ENCODE data around the gene LSM14A.

LSM14A gene

DNA sequence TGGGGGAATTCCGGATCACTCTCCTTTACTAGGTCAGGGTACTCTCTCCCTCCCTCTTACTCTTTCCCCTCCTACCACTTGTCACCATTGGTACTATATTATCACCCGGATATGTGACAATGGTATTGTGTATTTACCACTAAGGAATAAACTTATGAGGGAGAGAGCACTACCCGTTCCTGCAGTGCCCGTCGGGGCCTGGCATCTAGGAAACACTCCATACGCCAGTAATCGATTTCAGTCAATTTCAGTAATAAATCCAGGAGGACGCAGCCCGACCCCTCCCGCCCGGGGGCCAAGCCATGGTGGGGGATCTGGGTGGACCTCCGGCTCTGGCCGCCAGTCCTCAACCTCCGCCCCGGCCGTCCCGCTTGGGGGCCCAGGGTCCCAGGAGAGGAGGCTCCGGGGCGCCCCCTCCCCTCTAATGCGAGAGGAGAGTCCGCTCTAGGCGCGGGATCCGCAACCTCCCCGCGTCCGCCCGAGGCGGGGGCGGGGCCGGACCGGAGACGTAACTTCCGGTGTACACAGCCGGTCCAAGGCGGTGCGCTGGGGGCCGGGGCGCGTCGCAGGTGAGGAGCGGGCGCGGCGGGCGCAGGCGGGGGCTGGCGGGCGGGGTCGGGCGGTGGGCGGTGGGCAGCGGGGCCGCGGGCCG, 81.9 kb downstream of the LSM14A start, which contains the start of gene GARRE1:
Gene GARRE1 (plus strand): TSS at position 509 of the 652 bp plus-strand sequence. CDS start 45,920 bp downstream, outside the sequence.
- peak within 1 kb of the TSS; percentile 66 for H3K4me3 ChIP-seq (ENCODE audit: low read depth, low read length)
- TF ChIP-seq, protein P1, sequence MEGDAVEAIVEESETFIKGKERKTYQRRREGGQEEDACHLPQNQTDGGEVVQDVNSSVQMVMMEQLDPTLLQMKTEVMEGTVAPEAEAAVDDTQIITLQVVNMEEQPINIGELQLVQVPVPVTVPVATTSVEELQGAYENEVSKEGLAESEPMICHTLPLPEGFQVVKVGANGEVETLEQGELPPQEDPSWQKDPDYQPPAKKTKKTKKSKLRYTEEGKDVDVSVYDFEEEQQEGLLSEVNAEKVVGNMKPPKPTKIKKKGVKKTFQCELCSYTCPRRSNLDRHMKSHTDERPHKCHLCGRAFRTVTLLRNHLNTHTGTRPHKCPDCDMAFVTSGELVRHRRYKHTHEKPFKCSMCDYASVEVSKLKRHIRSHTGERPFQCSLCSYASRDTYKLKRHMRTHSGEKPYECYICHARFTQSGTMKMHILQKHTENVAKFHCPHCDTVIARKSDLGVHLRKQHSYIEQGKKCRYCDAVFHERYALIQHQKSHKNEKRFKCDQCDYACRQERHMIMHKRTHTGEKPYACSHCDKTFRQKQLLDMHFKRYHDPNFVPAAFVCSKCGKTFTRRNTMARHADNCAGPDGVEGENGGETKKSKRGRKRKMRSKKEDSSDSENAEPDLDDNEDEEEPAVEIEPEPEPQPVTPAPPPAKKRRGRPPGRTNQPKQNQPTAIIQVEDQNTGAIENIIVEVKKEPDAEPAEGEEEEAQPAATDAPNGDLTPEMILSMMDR (IDR thresholded peaks at IDR 0.05; ENCODE audit: low read depth, low read length): no peak
- TF ChIP-seq POLR2A (IDR thresholded peaks at IDR 0.05; ENCODE audit: extremely low read depth, insufficient read length): peak; percentile 51
- DNase-seq (ENCODE audit: low read depth): peak; percentile 72

DNA sequence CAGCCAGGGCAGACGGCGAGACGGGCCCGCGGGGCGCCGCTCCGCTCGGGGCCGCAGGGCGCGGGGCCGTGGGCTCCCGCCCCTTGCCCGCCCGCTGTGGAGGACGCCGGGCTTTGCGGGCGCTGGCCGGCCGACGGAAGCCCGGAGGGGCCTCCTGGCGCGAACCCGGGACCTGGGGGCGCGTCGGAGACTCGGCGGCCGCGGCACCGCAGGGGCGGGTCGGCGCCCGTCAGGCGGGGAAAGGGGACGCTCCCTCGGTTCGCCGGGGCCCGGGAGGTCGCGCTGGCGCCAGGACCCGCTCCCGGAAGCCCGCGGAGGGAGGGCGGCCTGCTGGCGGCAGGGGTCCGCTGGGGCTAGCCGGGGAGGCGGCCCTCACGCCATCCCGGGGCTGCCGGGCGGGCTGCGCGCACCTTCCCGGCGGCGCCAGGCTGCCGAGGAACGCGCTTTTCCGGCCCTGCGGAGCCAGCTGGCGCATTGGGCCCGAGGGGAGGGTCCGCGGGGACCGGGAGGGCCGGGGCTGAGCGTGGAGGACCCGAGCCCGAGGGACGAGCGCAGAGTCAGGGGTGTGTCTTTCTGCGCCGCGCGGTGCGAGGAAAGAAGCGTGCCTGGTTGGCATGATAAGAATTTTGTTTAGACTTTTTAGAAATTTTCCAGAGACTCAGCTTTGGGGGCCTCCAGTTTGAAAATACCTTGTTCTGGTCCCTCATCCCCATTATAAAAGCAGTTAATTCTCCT, 82.6 kb downstream of the LSM14A start:
- H3K4me3 ChIP-seq (ENCODE audit: low read depth, low read length): peak overlapping the region; percentile 61
- TF ChIP-seq POLR2A (IDR thresholded peaks at IDR 0.05; ENCODE audit: extremely low read depth, insufficient read length): no peak
- TF ChIP-seq, protein P1 (IDR thresholded peaks at IDR 0.05; ENCODE audit: low read depth, low read length): no peak
- TF ChIP-seq, protein P2, sequence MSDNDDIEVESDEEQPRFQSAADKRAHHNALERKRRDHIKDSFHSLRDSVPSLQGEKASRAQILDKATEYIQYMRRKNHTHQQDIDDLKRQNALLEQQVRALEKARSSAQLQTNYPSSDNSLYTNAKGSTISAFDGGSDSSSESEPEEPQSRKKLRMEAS (IDR thresholded peaks at IDR 0.05; ENCODE audit: low read depth, low read length): no peak
- TF ChIP-seq MYC (IDR thresholded peaks at IDR 0.05; ENCODE audit: low read depth, low read length): no peak
- peak; percentile 59 for DNase-seq (ENCODE audit: low read depth)

DNA sequence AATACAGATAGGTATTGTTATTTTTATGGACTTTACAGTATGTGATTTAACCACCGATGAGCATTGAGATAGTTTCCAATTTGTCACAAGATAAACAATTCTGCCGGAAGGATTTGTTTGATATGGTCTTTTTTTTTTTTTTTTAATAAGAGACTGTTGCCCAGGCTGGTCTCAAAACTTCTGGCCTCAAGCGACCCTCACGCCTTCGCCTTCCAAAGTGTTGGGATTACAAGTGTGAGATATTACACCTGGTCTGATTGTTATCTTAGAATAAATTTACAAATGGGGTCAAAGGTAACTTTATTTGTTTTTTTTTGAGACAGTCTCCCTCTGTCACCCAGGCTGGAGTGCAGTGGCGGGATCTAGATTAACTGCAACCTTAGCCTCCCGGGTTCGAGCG, 83.2 kb downstream of the LSM14A start:
- peak overlapping the region; percentile 61 for H3K4me3 ChIP-seq (ENCODE audit: low read depth, low read length)
- DNase-seq (ENCODE audit: low read depth): no peak
- TF ChIP-seq POLR2A (IDR thresholded peaks at IDR 0.05; ENCODE audit: extremely low read depth, insufficient read length): no peak
- TF ChIP-seq, protein P2 (IDR thresholded peaks at IDR 0.05; ENCODE audit: low read depth, low read length): no peak

DNA sequence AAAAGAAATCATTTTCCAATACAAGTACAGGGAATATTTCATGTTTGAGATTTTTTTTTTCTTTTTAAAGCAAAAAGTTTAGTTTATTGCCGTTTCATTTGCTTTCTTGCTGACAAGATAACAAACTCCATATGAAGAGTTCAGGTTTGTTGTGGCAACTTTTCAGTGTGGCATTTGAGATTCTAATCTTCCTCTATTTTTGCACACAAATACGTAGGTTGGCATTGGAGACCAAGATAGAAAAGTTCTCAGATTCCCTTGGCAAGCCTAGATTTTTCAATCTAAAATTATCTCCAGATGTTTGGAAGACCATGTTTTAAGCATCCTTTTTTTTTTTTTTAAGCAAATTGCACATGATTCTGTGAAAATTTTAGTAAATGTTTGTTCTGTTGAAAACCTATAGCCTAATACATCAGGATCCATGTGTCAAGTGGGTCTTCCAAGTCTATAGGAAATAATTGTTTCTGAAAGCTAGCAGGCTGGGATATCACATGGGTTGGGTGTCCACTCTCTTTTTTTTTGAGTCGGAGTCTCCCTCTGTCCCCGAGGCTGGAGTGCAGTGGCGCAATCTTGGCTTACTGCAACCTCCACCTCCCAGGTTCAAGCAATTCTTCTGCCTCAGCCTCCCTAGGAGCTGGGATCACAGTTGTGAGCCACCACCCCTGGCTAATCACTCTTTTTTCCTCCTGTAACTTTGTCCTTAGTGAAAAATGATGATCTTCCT, 84.7 kb downstream of the LSM14A start:
- TF ChIP-seq POLR2A (IDR thresholded peaks at IDR 0.05; ENCODE audit: extremely low read depth, insufficient read length): no peak
- TF ChIP-seq MYC (IDR thresholded peaks at IDR 0.05; ENCODE audit: low read depth, low read length): no peak
- TF ChIP-seq, protein P2 (IDR thresholded peaks at IDR 0.05; ENCODE audit: low read depth, low read length): no peak
- TF ChIP-seq, protein P1 (IDR thresholded peaks at IDR 0.05; ENCODE audit: low read depth, low read length): no peak
- no peak for DNase-seq (ENCODE audit: low read depth)
- H3K4me3 ChIP-seq (ENCODE audit: low read depth, low read length): no peak overlapping the region

DNA sequence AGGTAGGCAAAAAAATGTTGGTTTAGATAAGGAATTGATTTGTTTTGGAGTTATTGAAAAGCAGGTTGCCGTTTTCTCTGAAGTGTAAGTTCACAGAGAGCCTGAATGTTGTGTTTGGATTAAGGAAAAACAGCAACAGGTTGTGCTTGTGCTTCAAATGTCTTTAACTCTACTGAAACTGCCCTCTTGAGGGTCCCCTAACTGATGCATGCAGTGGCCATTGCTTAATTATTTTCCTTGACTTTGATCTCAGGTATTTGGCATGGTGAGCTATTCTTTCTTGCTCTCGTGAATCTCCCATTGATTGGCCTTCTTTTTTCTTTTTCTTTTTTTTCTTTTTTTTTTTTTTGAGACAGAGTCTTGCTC, 85.2 kb downstream of the LSM14A start:
- TF ChIP-seq MYC (IDR thresholded peaks at IDR 0.05; ENCODE audit: low read depth, low read length) (no peak), POLR2A (IDR thresholded peaks at IDR 0.05; ENCODE audit: extremely low read depth, insufficient read length) (no peak)
- TF ChIP-seq, protein P2 (IDR thresholded peaks at IDR 0.05; ENCODE audit: low read depth, low read length): no peak
- TF ChIP-seq, protein P1 (IDR thresholded peaks at IDR 0.05; ENCODE audit: low read depth, low read length): no peak
- no peak overlapping the region for H3K4me3 ChIP-seq (ENCODE audit: low read depth, low read length)
- no peak for DNase-seq (ENCODE audit: low read depth)

All from NB4 (cell line).